ENCODE results near the gene GP1BB. TPM values are rescaled to one million over a fixed set of nuclear protein-coding genes. Genes with fewer than 3 reads are reported as not detected.

Gene GP1BB
- total RNA-seq, 1 donor from 2014 or later: 2.4 TPM

- Mint-ChIP-seq H3K27me3 (peaks cover 2% of the 10 kb centered on the region), H3K4me1 (ENCODE audit: unreplicated experiment) (no peaks in the 10 kb centered on the region), H3K9me3 (no peaks in the 10 kb centered on the region), H3K27ac (no peak overlapping the region), H3K36me3 (no peaks in the 10 kb centered on the region), H3K4me3 (no peak overlapping the region)
- no peak for TF ChIP-seq CTCF (conservative IDR thresholded peaks at IDR 0.05)
- no peak for DNase-seq (ENCODE audit: extremely low spot score, unreplicated experiment)
These were observed 12.6 kb upstream of the GP1BB start for GRCh38 chr22:19710769-19711106.

GRCh38 chr22:19713245-19713644 is 10.1 kb upstream of the GP1BB start:
- H3K9me3 Mint-ChIP-seq: no peaks in the 10 kb centered on the region
- H3K27ac Mint-ChIP-seq: no peak overlapping the region
- no peak for DNase-seq (ENCODE audit: extremely low spot score, unreplicated experiment)
- H3K27me3 Mint-ChIP-seq: peaks cover 6% of the 10 kb centered on the region
- H3K36me3 Mint-ChIP-seq: no peaks in the 10 kb centered on the region
- H3K4me3 Mint-ChIP-seq: peak overlapping the region; percentile 85
- no peaks in the 10 kb centered on the region for H3K4me1 Mint-ChIP-seq (ENCODE audit: unreplicated experiment)
- no peak for TF ChIP-seq CTCF (conservative IDR thresholded peaks at IDR 0.05)

- H3K9me3 Mint-ChIP-seq: no peaks in the 10 kb centered on the region
- peak; percentile 34 for TF ChIP-seq CTCF (conservative IDR thresholded peaks at IDR 0.05)
- no peaks in the 10 kb centered on the region for H3K36me3 Mint-ChIP-seq
- peaks cover 6% of the 10 kb centered on the region for H3K27me3 Mint-ChIP-seq
- no peaks in the 10 kb centered on the region for H3K4me1 Mint-ChIP-seq (ENCODE audit: unreplicated experiment)
- peak overlapping the region; percentile 85 for H3K4me3 Mint-ChIP-seq
- H3K27ac Mint-ChIP-seq: no peak overlapping the region
- no peak for DNase-seq (ENCODE audit: extremely low spot score, unreplicated experiment)
These were observed 9.6 kb upstream of the GP1BB start for GRCh38 chr22:19713650-19714311.

GRCh38 chr22:19714312-19715187 is 8.8 kb upstream of the GP1BB start, which contains the start of gene SEPTIN5:
Gene SEPTIN5 (plus strand): TSS chr22:19714503. CDS start chr22:19714589, 86 bp downstream.
- Mint-ChIP-seq H3K4me1 (ENCODE audit: unreplicated experiment) (no peaks in the 10 kb centered on the region), H3K27ac (no peak within 1 kb of the TSS), H3K27me3 (peaks cover 8% of the 10 kb centered on the region), H3K4me3 (peak within 1 kb of the TSS; percentile 85), H3K9me3 (no peaks in the 10 kb centered on the region), H3K36me3 (no peaks in the 10 kb centered on the region)
- TF ChIP-seq CTCF (conservative IDR thresholded peaks at IDR 0.05): no peak
- DNase-seq (ENCODE audit: extremely low spot score, unreplicated experiment): no peak

- Mint-ChIP-seq H3K36me3 (peaks cover 7% of the 10 kb centered on the region), H3K27me3 (peaks cover 16% of the 10 kb centered on the region), H3K27ac (no peak overlapping the region)
These were observed 8.0 kb upstream of the GP1BB start for GRCh38 chr22:19715188-19715930.

More at GRCh38 chr22:19715188-19715930, 8.0 kb upstream of the GP1BB start:
- TF ChIP-seq CTCF (conservative IDR thresholded peaks at IDR 0.05): no peak
- DNase-seq (ENCODE audit: extremely low spot score, unreplicated experiment): no peak
- H3K4me3 Mint-ChIP-seq: peak overlapping the region; percentile 84
- H3K4me1 Mint-ChIP-seq (ENCODE audit: unreplicated experiment): no peaks in the 10 kb centered on the region
- no peaks in the 10 kb centered on the region for H3K9me3 Mint-ChIP-seq

Data from type B pancreatic cell (in vitro differentiated cells).